SK-N-SH treated with all-trans-retinoic acid at 6 μM for 48 hours (cell line): ENCODE results near the gene ADAM23.

ENCODE experiments used
- PATZ1 ChIP-seq: fragments of 250-450 bp; sonication (Bioruptor Pico); IDR thresholded peaks from 2 replicates; pipeline ENCODE4 v1.8.0; 2020; ENCODE audit warnings: mild to moderate bottlenecking, moderate library complexity, borderline replicate concordance
- RARB ChIP-seq: fragments of 250-450 bp; sonication (Bioruptor Pico); IDR thresholded peaks from 2 replicates; pipeline ENCODE4 v1.8.0; 2021; ENCODE audit warnings: mild to moderate bottlenecking, moderate library complexity
- ZFP3 ChIP-seq: fragments of 250-450 bp; sonication (Bioruptor Pico); IDR thresholded peaks from 2 replicates; pipeline ENCODE4 v1.5.0; 2020; ENCODE audit warnings: mild to moderate bottlenecking, moderate library complexity
- ZNF8 ChIP-seq: fragments of 450-650 bp; formaldehyde crosslinking; IDR thresholded peaks from 2 replicates; pipeline ENCODE4 v1.5.0; 2020; ENCODE audit warnings: mild to moderate bottlenecking, moderate library complexity

- TF ChIP-seq ZNF8 (CRISPR knock-in tag) (no peak), ZFP3 (CRISPR knock-in tag) (no peak), PATZ1 (CRISPR knock-in tag) (no peak), RARB (CRISPR knock-in tag) (no peak)
Measured at GRCh38 chr2:206531996-206532543, 88.7 kb downstream of the ADAM23 start.
